ENCODE results near the gene MARCHF9.
A peak's percentile ranks its signal among the peaks of the same experiment; 100 is the strongest.

MARCHF9 gene

DNA sequence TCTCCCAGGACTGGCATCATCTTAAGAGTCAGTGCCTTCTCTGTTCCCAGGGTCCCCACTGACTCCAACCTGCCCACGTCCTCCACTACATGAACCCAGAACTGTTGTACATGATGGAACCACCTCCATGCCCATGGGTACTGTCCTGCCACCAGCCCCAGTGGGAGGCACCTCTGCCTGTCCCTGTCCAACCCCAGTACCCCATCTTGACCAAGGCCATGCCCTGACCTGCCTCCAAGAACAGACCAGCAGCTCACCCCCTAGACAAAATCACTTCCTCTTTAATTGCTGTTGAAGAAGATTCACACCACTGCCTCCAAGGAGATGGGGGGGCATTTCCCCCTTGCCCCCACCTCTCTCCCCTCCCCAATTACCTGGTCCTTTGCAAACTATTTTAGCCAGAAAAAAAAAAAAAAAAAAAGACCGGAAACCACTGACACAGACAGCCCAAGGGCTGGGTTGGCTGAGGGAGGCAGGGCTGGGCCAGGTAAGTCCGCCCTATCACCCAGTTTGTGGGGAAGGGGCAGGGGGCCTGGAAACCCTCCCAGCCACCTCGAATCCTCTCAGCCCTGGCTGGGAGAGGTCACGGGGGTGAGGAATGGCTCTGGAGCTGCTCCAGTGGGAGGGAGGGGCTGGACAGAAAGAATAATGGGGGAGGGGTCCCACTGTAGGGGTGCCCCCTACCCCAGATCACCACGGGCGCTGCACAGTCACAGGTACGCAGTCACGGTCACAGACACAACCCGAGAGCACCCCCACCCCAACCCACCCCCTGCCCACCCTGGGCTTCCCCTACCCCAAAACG lies 29.8 kb upstream of the MARCHF9 start:
- peak; percentile 34 for DNase-seq (ENCODE audit: low spot score)

DNA sequence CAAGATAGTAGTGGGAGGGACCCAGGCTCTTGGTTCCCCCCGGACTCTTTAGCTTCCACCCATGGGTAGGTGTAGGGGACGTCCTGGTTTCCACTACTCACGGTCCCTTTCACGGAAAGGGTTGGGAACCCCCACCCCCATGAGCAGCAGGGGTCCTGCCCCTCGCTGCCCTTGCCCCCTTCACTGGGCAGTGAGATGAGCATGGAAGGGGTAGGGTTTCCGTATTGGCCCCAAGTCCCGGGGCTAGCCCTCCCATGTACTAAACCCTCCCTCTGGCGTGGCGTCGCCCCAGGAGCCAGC lies 29.1 kb upstream of the MARCHF9 start:
- no peak for DNase-seq (ENCODE audit: low spot score)

DNA sequence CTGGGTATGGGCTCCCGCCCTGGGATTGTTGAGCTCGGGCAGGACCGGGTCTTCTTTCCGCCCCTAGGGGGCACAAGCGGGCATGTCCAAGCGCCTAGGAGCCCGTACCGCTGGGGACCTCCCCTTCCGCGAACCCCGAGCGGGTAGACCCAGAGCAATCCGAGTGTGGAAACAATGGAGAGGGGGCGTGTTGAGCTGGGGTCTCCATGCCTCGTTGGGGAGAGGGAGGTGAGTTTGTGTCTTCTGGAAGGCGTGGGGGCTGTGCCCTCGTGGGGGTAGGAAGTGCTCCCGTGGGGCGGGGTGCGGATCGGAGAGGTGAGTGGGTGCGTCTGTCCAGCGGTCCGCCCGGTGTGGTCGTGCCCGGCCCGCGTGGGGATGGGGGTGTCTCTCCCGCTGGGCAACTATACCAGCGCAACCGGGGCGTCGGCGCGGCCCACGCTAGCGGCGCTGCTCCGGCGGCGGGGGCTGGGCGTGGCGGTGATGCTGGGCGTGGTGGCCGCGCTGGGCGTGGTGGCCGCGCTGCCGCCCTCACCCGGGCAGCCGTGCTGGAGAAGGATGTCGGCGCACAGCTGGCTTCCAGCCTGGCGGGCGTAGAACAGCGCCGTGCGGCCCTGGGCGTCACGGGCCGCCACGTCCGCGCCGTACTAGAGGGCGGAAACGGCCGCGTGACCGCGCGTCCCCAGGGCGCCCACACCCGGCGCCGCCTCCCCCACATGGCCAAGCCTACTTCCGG lies 28.6 kb upstream of the MARCHF9 start:
- DNase-seq (ENCODE audit: low spot score) = peak; percentile 95

DNA sequence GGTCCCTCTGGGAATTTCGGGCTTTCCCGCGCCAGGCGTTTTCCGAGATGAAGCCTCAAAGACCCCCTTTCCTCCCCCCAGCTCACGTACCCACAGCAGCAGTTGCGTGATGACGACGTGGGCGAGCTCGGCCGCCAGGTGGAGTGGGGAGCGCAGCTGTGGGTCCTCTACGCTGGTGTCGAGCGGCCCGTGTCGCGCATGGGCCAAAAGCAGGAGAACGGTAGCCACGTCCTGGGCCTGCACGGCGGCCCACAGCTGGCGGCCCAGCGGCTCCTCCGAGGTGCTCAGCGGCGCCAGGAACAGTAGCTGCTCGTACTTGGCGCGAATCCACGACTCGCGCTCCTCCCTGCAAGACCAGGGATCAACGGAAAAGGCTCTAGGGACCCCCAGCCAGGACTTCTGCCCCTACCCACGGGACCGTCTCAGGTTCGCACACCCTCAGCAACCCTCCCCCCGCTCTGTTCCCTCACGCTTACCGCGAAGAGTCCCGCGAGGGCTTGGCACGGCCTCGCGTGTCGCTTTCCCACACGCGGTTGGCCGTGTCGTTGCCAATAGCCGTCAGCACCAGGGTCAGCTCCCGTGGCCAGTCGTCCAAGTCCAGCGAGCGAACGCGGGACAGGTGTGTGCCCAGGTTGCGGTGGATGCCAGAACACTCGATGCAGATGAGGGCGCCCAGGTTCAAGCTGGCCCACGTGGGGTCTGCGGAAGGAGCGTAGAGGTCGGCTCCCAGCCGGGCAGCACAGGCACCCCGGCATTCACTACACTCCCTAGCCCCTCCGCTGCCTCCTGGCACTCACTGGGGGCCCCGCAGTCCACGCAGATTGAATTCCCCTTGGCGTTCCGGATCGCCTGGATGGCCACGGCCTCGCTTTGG lies 27.8 kb upstream of the MARCHF9 start:
- DNase-seq (ENCODE audit: low spot score) = no peak

DNA sequence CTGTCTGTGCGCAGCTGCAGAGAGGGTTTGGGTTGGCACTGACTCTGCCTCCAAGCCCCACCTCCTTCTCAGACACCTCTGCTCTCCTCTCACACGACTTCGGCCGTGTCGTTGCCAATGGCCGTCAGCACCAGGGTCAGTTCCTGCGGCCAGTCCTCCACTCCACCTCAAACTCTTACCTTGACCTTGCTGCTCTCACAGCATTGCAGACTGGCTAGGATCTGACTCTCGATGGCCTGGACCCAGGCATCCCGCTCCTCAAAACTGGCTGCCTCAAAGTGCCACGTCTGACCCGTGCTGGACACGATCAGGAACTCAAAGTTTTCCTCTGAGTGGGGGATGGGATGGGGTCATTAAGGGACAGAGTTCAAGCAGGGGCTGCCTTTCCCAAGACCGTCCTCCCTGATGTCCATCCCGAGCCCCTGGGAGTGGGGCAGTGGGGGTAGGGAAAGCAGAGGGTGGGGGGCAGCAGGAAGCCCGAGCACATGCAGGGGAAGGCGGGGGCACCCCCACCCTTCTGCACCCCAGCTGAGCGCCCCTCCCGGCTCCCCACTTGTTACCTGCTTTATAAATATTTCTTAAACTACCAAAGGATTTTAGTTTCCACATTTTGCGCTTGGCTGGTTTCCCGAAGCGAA lies 27.0 kb upstream of the MARCHF9 start:
- DNase-seq (ENCODE audit: low spot score) = peak; percentile 38

DNA sequence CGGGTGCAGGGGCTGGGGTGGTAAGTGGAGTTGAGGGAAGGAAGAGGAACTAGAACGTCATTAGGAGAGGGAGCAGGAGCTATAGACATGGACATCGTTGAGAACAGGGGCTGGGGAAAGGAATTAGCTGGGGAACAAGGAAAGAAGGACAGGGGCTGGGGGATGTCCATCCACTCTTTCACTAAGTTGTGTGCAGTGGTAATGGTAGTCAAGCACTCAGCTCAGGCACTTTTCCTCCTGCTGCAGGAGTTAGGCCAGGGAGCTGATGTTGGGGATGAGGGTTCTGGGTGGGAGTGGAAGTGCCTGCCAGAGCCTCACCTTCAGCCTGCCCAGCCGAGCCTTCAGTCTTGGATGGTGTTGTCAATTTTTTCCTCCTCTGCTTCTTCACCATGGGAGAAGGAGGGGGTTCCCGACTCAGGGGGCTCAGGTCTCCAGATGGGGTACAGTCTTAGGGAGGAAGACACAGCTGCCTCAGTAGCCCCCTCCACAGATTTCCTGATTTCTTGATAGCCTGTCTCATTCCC lies 25.5 kb upstream of the MARCHF9 start:
- peak; percentile 9 for DNase-seq (ENCODE audit: low spot score)

DNA sequence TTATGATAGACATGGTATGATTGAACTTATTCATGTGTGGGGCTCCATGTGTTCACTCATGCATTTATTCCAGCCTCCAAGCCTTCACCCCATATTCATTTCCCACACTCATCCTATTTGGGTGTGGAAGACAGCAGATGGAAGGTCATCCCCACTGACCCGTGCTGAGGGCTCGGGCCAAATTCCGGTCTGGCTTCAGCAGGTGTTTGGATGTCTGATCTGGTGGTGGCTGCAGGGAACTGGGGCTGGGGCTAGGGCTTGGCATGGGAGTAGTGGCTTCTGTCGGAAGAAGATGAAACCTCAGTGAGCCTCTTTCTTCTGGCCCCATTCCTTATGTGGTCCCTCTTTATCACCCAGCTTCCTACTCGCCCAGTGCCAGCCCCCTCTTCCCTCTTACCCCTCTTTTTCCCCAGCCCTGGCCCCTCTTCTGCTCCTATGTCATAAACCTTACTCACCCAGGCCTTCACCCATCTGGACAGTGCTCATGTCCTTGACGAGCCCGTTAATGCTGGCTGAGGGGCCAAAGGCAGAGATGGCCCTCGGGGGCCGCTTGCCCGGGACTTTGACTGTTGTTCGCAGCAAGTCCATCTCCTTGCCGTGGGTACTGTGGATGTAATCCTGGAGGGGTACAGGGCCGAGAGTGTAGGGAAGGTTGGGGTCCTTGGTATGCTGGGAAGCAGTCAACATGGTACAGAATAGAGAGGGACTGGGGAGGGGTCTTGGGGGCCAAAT lies 24.4 kb upstream of the MARCHF9 start:
- DNase-seq (ENCODE audit: low spot score) = peak; percentile 3

DNA sequence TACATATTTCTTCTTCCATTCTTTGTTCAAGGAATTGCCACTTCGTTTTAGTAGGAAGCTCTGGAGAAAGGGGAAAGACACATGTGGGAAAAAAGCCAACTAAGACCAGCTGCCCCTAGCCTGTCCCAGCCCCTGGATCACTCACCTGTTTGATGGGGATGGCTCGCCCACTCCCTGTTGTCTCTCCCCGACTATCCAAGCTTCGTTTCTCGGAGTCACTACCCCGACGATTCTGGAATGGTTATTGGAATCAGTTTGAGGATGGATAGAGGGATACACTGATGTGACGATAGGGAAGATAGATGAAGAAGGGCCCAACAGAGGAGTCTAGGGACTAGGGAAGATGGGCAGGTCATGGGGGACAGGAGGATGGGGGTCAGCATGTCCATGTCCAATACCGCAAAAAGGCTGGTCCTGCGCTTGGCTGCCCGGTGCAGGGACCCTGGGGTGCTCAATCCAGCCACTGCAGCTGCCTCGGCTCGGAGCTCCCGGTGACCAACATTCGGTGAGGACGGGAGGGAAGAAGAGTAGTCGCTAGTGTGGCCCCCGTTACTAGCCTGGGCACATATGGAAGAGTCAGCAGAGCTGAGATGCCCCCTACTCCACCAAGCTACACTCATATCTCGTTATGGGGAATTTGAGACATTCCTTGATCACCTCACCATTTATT lies 23.4 kb upstream of the MARCHF9 start:
- no peak for DNase-seq (ENCODE audit: low spot score)

DNA sequence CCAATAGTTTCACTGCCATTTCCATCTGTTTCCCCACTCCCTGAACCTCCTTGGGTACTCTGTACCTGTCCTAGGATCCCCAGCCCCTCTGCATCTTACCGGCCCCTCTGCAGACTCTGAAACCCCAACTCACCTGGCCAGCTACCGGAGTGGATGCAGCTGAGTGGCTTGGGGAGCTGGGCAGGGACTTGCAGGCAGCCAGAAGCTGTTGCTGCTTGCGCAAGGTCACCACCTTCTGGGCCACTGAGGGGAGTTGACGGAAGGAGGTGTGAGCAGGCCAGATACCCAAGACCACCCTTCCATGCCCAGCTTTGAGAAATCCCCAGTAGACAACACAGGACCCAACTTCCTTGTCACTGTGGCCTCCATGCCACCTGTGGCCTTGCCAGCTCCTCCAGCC lies 22.6 kb upstream of the MARCHF9 start:
- no peak for DNase-seq (ENCODE audit: low spot score)

DNA sequence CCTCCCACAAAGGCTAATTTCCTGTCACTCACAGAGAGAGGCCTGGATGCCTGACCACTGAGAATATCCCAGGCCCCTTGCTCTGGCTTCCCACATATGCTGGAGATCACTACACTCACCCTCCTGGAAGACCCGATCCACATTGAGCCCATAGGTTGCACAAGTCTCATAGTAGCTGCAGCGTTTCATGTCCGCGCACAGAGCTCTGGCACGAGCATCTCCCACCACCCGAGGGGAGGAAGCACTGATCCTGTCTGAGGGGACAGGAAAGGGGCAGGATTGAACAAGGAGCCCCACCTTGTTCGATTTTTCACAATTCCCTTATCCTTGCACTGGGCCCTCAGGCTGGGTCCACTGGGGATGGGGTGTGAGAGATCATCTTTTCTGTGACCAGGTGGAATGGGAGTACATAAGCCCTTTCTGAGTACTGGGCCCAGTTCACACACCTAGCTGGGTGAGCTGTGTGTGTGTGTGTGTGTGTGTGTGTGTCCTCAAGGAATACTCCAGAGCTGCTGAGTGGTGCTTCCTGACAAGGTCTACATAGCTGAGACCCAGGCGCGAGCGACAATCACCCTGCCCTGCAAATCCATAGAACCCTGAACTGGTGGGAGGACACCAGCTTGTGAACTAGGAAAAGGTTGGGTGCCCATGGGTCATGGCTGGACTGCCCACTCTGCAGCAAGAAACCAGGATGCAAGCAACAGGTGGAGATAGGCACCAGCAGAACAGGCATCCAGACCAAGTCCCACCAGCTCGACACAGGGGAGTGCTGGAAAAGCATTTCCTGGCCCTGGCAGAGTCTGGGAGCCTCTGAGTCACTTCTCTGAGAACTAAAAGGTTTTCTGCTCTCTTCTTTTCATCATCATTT lies 21.9 kb upstream of the MARCHF9 start:
- no peak for DNase-seq (ENCODE audit: low spot score)

DNA sequence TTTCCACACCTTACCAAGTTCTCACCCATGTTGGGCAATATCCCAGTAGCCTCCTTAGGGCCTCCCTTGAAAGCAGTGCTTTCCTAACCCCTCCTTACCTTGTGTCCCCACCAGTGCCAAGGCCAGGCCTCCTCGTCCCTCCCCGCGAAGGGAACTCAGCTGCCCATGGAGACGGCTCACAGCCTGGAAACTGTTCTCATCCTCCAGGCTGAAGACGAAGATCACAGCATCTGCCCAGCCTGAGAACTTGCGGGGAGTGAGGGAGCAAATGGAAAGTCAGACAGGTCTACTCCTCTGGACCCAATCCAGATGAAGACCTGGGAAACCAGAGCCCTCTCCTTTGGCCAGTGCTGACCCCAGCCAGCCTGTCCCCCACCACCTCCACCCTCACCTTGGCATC lies 21.0 kb upstream of the MARCHF9 start:
- no peak for DNase-seq (ENCODE audit: low spot score)

DNA sequence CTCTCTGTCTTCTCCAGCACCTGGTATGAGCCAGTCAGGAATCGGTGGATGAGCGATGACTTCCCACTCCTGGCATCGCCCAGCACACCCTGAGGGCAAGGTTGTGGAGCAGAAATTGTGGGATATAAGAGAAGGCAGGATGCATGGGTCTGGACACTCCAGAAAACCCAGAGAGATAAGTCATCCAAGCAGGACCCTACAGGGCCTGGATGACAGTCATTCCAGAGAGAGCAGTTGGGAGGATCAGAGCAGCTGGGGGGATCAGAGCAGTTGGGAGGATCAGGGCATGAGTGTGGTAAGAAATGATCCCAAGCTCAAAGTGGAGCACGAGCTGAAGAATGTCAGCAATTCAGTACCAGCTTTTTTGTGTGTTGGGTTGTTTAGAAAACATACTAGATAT lies 20.3 kb upstream of the MARCHF9 start:
- no peak for DNase-seq (ENCODE audit: low spot score)

DNA sequence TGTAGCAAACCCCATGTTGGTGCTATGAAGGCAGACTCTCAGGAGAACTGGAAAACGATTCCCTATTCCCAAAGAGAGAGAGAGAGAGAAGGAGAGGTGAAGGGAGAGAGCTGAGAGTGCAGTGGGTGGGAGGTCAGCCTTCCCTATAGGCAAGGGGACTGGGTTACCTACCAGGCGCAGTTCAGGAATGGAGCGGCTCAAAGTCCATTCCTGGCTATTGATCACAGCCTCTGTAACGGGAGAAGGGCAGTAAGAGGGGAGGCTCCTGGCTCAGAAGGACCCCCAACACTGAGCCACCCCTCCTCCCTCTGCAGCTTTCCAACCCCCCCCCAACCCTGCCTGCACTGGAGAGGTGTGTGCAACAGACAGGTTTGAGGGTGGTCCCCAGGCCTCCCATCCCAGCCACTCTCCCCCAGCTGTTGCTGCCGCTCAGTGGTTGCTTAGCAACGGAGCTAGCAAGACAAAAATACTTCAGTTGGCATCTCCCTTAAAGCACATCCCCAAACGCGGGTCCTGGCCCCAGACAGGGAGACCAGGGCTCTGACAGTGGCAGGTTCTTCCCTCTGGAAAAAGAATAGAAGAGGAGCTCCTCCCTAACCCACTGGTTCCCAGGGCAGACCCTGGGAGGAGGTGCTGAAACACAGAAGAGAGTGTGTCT lies 19.6 kb upstream of the MARCHF9 start:
- DNase-seq (ENCODE audit: low spot score) = peak; percentile 43

DNA sequence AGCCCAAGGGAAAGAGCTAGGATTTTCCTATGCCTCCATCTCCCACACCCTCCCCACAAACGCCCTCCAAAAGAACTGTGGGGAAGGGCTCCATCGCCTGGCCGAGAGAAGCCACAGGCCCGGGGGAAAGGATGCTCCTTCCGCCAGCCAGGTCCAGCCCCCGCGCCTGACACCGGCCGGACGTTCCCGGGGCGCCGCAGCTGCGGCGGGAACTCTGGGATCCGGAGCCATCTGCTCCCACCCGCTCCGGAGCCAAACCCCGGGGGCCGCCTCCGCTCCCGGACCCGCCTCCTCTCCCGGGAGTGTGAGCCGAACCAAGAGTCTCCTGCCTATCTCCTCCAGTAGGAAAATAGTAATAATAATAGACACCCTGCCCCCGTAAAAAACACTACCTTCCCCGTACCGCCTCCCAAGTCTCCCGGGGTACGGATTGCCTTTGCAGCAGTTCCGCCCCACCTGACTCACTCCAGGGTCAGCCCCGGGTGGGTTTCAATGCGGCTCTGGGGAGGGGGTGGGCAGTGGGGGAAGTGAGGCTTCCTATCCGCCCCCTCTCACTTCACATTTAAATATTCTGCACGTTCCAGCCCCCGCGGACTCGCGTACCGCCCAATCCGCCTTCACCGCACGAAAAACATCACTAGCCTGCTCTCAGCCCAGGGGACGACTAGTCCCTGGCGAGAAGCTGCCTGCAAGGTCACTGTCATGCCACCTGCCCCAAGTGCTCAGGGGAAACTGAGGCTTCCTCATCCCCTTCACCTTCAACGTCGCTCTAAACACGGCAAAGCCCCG lies 18.8 kb upstream of the MARCHF9 start:
- peak; percentile 76 for DNase-seq (ENCODE audit: low spot score)

DNA sequence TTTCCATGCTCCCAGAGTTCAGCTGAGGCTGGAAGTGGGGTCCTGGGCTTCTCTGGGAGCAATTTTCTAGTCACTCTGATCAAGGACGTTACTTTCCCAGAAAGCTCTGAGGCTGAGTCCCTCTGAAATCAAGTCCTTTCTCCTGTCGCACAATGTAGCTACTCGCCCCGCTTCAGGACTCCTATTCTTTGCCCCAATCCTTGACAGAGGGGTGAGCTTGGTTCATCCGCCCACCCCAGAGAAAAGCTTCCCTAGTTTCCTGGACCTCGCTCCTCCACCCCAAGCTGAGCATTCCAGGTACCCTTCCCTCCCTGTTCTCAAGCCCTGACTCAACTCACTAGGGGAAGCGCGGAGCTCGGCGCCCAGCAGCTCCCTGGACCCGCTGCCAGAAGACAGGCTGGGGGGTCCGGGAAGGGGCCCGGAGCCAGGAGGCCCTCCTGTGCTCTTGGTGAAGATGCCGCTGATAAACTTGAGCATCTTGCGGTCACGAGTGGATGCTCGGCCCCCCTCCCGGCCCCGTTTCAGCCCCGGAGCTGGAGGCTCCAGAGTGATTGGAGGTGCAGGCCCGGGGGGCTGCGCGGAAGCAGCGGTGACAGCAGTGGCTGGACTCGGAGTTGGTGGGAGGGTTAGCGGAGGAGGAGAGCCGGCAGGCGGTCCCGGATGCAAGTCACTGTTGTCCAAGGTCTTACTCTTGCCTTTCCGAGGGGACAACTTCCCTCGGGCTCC lies 18.0 kb upstream of the MARCHF9 start:
- no peak for DNase-seq (ENCODE audit: low spot score)

DNA sequence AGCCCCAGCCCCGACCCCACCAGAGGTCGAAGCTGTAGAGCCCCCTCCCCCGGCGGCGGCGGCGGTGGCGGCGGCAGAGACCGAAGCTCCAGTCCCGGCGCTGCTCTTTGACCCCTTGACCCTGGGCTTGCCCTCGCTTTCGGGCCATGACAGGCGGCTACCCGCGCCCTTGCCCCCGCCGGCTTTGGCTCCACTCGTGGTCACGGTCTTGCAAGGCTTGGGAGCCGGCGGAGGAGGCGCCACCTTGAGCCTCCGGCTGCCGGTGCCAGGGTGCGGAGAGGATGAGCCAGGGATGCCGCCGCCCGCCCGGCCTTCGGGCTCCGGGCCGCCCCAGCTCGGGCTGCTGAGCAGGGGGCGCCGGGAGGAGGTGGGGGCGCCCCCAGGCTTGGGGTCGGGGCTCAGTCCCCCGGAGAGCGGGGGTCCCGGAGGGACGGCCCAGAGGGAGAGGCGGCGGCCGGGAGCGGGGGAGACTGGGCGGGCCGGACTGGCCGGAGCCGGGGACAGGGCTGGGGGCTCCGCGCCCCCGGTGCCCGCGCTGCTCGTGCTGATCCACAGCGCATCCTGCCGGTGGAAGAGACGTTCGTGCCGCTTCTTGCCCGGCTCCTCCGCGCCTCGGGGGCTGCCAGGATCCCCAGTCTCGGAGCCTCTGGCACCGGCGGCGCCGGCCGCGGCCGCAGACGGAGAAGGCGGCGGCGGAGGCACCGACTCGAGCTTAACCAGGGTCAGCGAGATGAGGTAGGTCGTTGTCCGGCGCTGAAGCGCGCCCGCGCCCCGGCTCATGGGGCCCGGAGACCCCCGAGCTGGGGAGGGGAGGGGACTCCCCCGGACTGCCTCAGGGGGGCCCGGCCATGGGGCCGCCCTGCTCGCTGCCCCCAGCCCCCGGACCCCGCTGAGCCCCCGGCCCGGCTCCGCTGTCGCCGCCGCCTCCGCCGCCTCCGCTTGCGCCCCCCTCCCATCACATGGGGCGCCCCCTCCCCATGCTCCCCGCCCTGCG lies 17.1 kb upstream of the MARCHF9 start:
- peak; percentile 78 for DNase-seq (ENCODE audit: low spot score)
